ENCODE results near the gene SRSF8.
"Not testable (repeated sequence)": the region's sequence is repeated elsewhere in the genome, so short reads cannot be mapped to it uniquely, and the experiment has no call there.

Gene SRSF8

GRCh38 chr11:95066716-95067038 lies at the start of gene SRSF8:
SRSF8 (plus strand) TSS chr11:95066919; CDS start chr11:95067227, 308 bp downstream.
- peak within 1 kb of the TSS; percentile 88 for H3K27ac ChIP-seq
- no peak for TF ChIP-seq CTCF (conservative IDR thresholded peaks at IDR 0.05)
- TF ChIP-seq ZFX (IDR thresholded peaks at IDR 0.05), result no peak

GRCh38 chr11:95021468-95021867 lies 45.3 kb upstream of the SRSF8 start:
- not testable (repeated sequence) for H3K27ac ChIP-seq

GRCh38 chr11:95024958-95025357 lies 41.8 kb upstream of the SRSF8 start, which contains the start of gene KDM4E:
KDM4E (plus strand) TSS chr11:95025258; CDS start chr11:95025558, 300 bp downstream.
- TF ChIP-seq ZFX (IDR thresholded peaks at IDR 0.05) (no peak), CTCF (conservative IDR thresholded peaks at IDR 0.05) (no peak)
- H3K27ac ChIP-seq, result no peak within 1 kb of the TSS

GRCh38 chr11:95025594-95025993 lies 41.1 kb upstream of the SRSF8 start:
- not testable (repeated sequence) for H3K27ac ChIP-seq

- no peak overlapping the region for H3K27ac ChIP-seq
- TF ChIP-seq CTCF (conservative IDR thresholded peaks at IDR 0.05) (no peak), ZFX (IDR thresholded peaks at IDR 0.05) (no peak)
Measured at GRCh38 chr11:95028357-95028756, 38.4 kb upstream of the SRSF8 start.

GRCh38 chr11:95033051-95033450 lies 33.7 kb upstream of the SRSF8 start:
- TF ChIP-seq CTCF (conservative IDR thresholded peaks at IDR 0.05) (no peak), ZFX (IDR thresholded peaks at IDR 0.05) (no peak)
- H3K27ac ChIP-seq, result no peak overlapping the region

- TF ChIP-seq CTCF (conservative IDR thresholded peaks at IDR 0.05) (no peak), ZFX (IDR thresholded peaks at IDR 0.05) (no peak)
Measured at GRCh38 chr11:95035316-95035715, 31.4 kb upstream of the SRSF8 start.

GRCh38 chr11:95037356-95038035 lies 29.2 kb upstream of the SRSF8 start:
- not testable (repeated sequence) for H3K27ac ChIP-seq

More at GRCh38 chr11:95035316-95035715, 31.4 kb upstream of the SRSF8 start:
- no peak overlapping the region for H3K27ac ChIP-seq

- no peak overlapping the region for H3K27ac ChIP-seq
- TF ChIP-seq ZFX (IDR thresholded peaks at IDR 0.05) (no peak), CTCF (conservative IDR thresholded peaks at IDR 0.05) (no peak)
Measured at GRCh38 chr11:95042239-95042638, 24.5 kb upstream of the SRSF8 start.
